Activated CD8-positive, alpha-beta T cell treated with anti-CD3 and anti-CD28 coated beads for 36 hours (primary cell): ENCODE data around the gene NYAP2. TPM values are rescaled to one million over a fixed set of nuclear protein-coding genes. Genes with fewer than 3 reads are reported as not detected.
A peak's percentile ranks its signal among the peaks of the same experiment; 100 is the strongest.

ENCODE experiments used
- ATAC-seq: fragments of 200-7000 bp; cut with Tn5 transposase; one replicate; pipeline ENCODE4 v1.10.0; 2021; ENCODE audit warnings: mild to moderate bottlenecking, moderate library complexity
- CTCF ChIA-PET: fragments of 350-600 bp; sonication (Branson Sonifier 250); formaldehyde crosslinking; loops from one replicate; lab custom pipeline; 2021; ENCODE audit warnings: antibody characterized with exemption; lab: Charles Lee
- POLR2A ChIA-PET: fragments of 350-600 bp; sonication (Branson Sonifier 250); formaldehyde crosslinking; loops from one replicate; lab custom pipeline; 2021; ENCODE audit warnings: antibody characterized with exemption; lab: Charles Lee
- DNase-seq: peaks from one replicate; pipeline ENCODE4 v3.0.0-alpha.2; 2020
- H3K27ac Mint-ChIP-seq: one replicate; pipeline ENCODE4 v1.8.0; 2021; ENCODE audit warnings: mild to moderate bottlenecking, mixed read lengths
- H3K27me3 Mint-ChIP-seq: one replicate; pipeline ENCODE4 v1.8.0; 2021; ENCODE audit warnings: mixed read lengths
- H3K36me3 Mint-ChIP-seq: one replicate; pipeline ENCODE4 v1.8.0; 2021; ENCODE audit warnings: low read depth, mixed read lengths
- H3K4me1 Mint-ChIP-seq: one replicate; pipeline ENCODE4 v1.8.0; 2021; ENCODE audit warnings: low read depth, mixed read lengths
- H3K4me3 Mint-ChIP-seq: one replicate; pipeline ENCODE4 v1.8.0; 2021; ENCODE audit warnings: mild to moderate bottlenecking, moderate library complexity, mixed read lengths
- H3K9me3 Mint-ChIP-seq: one replicate; pipeline ENCODE4 v1.8.0; 2021; ENCODE audit warnings: mixed read lengths
- CTCF ChIP-seq: fragments of 200-600 bp; IDR thresholded peaks from one replicate; pipeline ENCODE4 v1.8.0; 2022; ENCODE audit warnings: antibody characterized with exemption, mild to moderate bottlenecking
- intact Hi-C: fragments of 100-400 bp; cut with micrococcal nuclease; formaldehyde crosslinking; loops from one replicate; pipeline ENCODE4 v1.10.0; 2022
- total RNA-seq, 2 experiments: library from RNA; stranded (reverse); gene quantifications; one replicate each; pipeline ENCODE4 v1.2.3, GENCODE V29; 2021

The NYAP2 gene
- total RNA-seq, 2 experiments from 2014 or later, result not detected

GRCh38 chr2:225463449-225463848, 63.9 kb downstream of the NYAP2 start:
- no peak for ATAC-seq
- TF ChIP-seq CTCF, result no peak
- H3K4me3 Mint-ChIP-seq, result no peak overlapping the region
- no peak overlapping the region for H3K27ac Mint-ChIP-seq
- intact Hi-C loops, result no loop called here
- CTCF ChIA-PET, result interaction anchor here (0.9 kb wide), 1 partner anchor 30 kb away, joined by 3 read pairs; no protein-coding TSS in a partner anchor
- H3K36me3 Mint-ChIP-seq, result no peaks in the 10 kb centered on the region
- DNase-seq, result no peak
- POLR2A ChIA-PET, result no interaction called here
- H3K9me3 Mint-ChIP-seq, result no peaks in the 10 kb centered on the region
- H3K27me3 Mint-ChIP-seq, result no peaks in the 10 kb centered on the region
- H3K4me1 Mint-ChIP-seq, result peaks cover 14% of the 10 kb centered on the region

GRCh38 chr2:225464346-225465025, 65.0 kb downstream of the NYAP2 start:
- ATAC-seq (peak; percentile 77), DNase-seq (no peak)
- Mint-ChIP-seq H3K4me3 (peak overlapping the region; percentile 58), H3K27ac (peak overlapping the region; percentile 5), H3K36me3 (no peaks in the 10 kb centered on the region), H3K27me3 (no peaks in the 10 kb centered on the region), H3K9me3 (no peaks in the 10 kb centered on the region), H3K4me1 (peaks cover 14% of the 10 kb centered on the region)
- POLR2A ChIA-PET, result no interaction called here
- CTCF ChIA-PET, result interaction anchor here (0.9 kb wide), 1 partner anchor 29 kb away, joined by 3 read pairs; no protein-coding TSS in a partner anchor
- intact Hi-C loops, result no loop called here
- TF ChIP-seq CTCF, result no peak

- H3K27me3 Mint-ChIP-seq, result no peaks in the 10 kb centered on the region
- DNase-seq (no peak), ATAC-seq (no peak)
- CTCF ChIA-PET, result no interaction called here
- no peaks in the 10 kb centered on the region for H3K36me3 Mint-ChIP-seq
- H3K9me3 Mint-ChIP-seq, result no peaks in the 10 kb centered on the region
- TF ChIP-seq CTCF, result no peak
- intact Hi-C loops, result no loop called here
- H3K4me3 Mint-ChIP-seq, result no peak overlapping the region
- POLR2A ChIA-PET, result no interaction called here
- H3K27ac Mint-ChIP-seq, result no peak overlapping the region
- peaks cover 16% of the 10 kb centered on the region for H3K4me1 Mint-ChIP-seq
Observed at GRCh38 chr2:225465827-225466226, 66.3 kb downstream of the NYAP2 start.

- ATAC-seq, result no peak
- CTCF ChIA-PET, result no interaction called here
- H3K9me3 Mint-ChIP-seq, result no peaks in the 10 kb centered on the region
- POLR2A ChIA-PET, result no interaction called here
- intact Hi-C loops, result no loop called here
- H3K27ac Mint-ChIP-seq, result no peak overlapping the region
- H3K27me3 Mint-ChIP-seq, result no peaks in the 10 kb centered on the region
- DNase-seq, result no peak
- no peaks in the 10 kb centered on the region for H3K36me3 Mint-ChIP-seq
- no peak for TF ChIP-seq CTCF
- H3K4me1 Mint-ChIP-seq, result peaks cover 16% of the 10 kb centered on the region
- no peak overlapping the region for H3K4me3 Mint-ChIP-seq
Observed at GRCh38 chr2:225466891-225467604, 67.5 kb downstream of the NYAP2 start.

GRCh38 chr2:225468131-225468530, 68.6 kb downstream of the NYAP2 start:
- H3K4me3 Mint-ChIP-seq, result no peak overlapping the region
- ATAC-seq, result no peak
- intact Hi-C loops, result no loop called here
- ChIA-PET POLR2A (no interaction called here), CTCF (no interaction called here)
- no peaks in the 10 kb centered on the region for H3K9me3 Mint-ChIP-seq
- DNase-seq, result no peak
- H3K27ac Mint-ChIP-seq, result no peak overlapping the region
- H3K27me3 Mint-ChIP-seq, result no peaks in the 10 kb centered on the region
- H3K36me3 Mint-ChIP-seq, result no peaks in the 10 kb centered on the region
- peaks cover 16% of the 10 kb centered on the region for H3K4me1 Mint-ChIP-seq
- no peak for TF ChIP-seq CTCF
